Activated CD8-positive, alpha-beta memory T cell treated with anti-CD3 and anti-CD28 coated beads for 4 hours (primary cell): ENCODE data around the gene CDC42SE1.

Source experiments
- DNase-seq, 2 donors: peaks; one replicate each; pipeline ENCODE4 v3.0.0-alpha.2; 2020; ENCODE audit warnings: low read depth in 2 of 2

Gene CDC42SE1

GRCh38 chr1:151051356-151052009, 7.9 kb downstream of the CDC42SE1 start:
- no peak for DNase-seq

- no peak for DNase-seq
Measured at GRCh38 chr1:151050051-151050688, 9.3 kb downstream of the CDC42SE1 start.

GRCh38 chr1:151049458-151049857, 10.0 kb downstream of the CDC42SE1 start:
- no peak for DNase-seq

GRCh38 chr1:151048645-151049032, 10.8 kb downstream of the CDC42SE1 start:
- no peak for DNase-seq

GRCh38 chr1:151047925-151048644, 11.3 kb downstream of the CDC42SE1 start:
- no peak for DNase-seq

GRCh38 chr1:151047591-151047924, 11.9 kb downstream of the CDC42SE1 start, which contains the start of gene C1orf56:
C1orf56 (plus strand) TSS chr1:151047751; CDS start chr1:151047848, 97 bp downstream.
- DNase-seq, result peak in 1 of 2 donors; percentile 45

GRCh38 chr1:151043163-151043562, 16.3 kb downstream of the CDC42SE1 start:
- no peak for DNase-seq

GRCh38 chr1:151039521-151039920, 19.9 kb downstream of the CDC42SE1 start:
- no peak for DNase-seq

- no peak for DNase-seq
Measured at GRCh38 chr1:151037032-151037431, 22.4 kb downstream of the CDC42SE1 start.

- DNase-seq, result no peak
Measured at GRCh38 chr1:151036356-151036755, 23.1 kb downstream of the CDC42SE1 start, which contains the start of gene BNIPL. BNIPL (plus strand) TSS chr1:151036586; CDS start chr1:151036726, 140 bp downstream.

- DNase-seq, result no peak
Measured at GRCh38 chr1:151035167-151035566, 24.3 kb downstream of the CDC42SE1 start.

- DNase-seq, result no peak
Measured at GRCh38 chr1:151032164-151032563, 27.3 kb downstream of the CDC42SE1 start.

GRCh38 chr1:151026460-151026859, 33.0 kb downstream of the CDC42SE1 start:
- DNase-seq, result no peak

GRCh38 chr1:151024540-151025146, 34.8 kb downstream of the CDC42SE1 start:
- peak; percentile 72 to 76 for DNase-seq

GRCh38 chr1:151013518-151013917, 45.9 kb downstream of the CDC42SE1 start:
- no peak for DNase-seq

- no peak for DNase-seq
Measured at GRCh38 chr1:151012684-151013471, 46.5 kb downstream of the CDC42SE1 start.

GRCh38 chr1:151011154-151011850, 48.1 kb downstream of the CDC42SE1 start:
- DNase-seq, result no peak

- DNase-seq, result no peak
Measured at GRCh38 chr1:151010346-151010726, 49.1 kb downstream of the CDC42SE1 start.

GRCh38 chr1:151009674-151010345, 49.6 kb downstream of the CDC42SE1 start:
- no peak for DNase-seq

- DNase-seq, result no peak
Measured at GRCh38 chr1:151009206-151009587, 50.2 kb downstream of the CDC42SE1 start.
